Tibial nerve (tissue), 4 donors: Measurements from ENCODE around the gene AP5Z1. TPM values are rescaled to one million over a fixed set of nuclear protein-coding genes. Genes with fewer than 3 reads are reported as not detected.

Experiments
- DNase-seq, 2 donors: peaks; one replicate each; pipeline ENCODE4 v3.0.0-alpha.2; 2019; ENCODE audit warnings: low spot score in 2 of 2
- H3K27ac ChIP-seq, 4 donors: fragments of 200-600 bp; sonication (generic) in 3 of 4; one replicate each; pipeline ENCODE4 v1.5.1; 2017 to 2019; ENCODE audit warnings: mild to moderate bottlenecking in 1 of 4
- H3K27me3 ChIP-seq, 2 donors: fragments of 200-600 bp; sonication (generic) in 1 of 2; one replicate each; pipeline versions ENCODE4 v1.5.1 to v1.6.0; 2017 to 2019
- H3K36me3 ChIP-seq, 3 donors: fragments of 200-600 bp; sonication (generic); one replicate each; pipeline ENCODE4 v1.5.1; 2018 to 2019
- H3K4me1 ChIP-seq, 4 donors: fragments of 200-600 bp; sonication (generic) in 3 of 4; one replicate each; pipeline ENCODE4 v1.5.1; 2017 to 2019
- H3K4me3 ChIP-seq, 4 donors: fragments of 200-600 bp; sonication (generic) in 3 of 4; one replicate each; pipeline ENCODE4 v1.5.1; 2017 to 2019; ENCODE audit warnings: mild to moderate bottlenecking in 1 of 4, moderate library complexity in 1 of 4
- H3K9me3 ChIP-seq, 4 donors: fragments of 200-600 bp; sonication (generic) in 3 of 4; one replicate each; pipeline ENCODE4 v1.5.1; 2017 to 2019
- CTCF ChIP-seq, 5 experiments: fragments of 200-600 bp in 3 of 5; fragments of 450-650 bp in 2 of 5; sonication (generic) in 3 of 5; IDR thresholded peaks; one replicate each; pipeline ENCODE4 v1.5.1; 2016 to 2019; ENCODE audit warnings: antibody characterized with exemption in 5 of 5, mild to moderate bottlenecking in 3 of 5, moderate library complexity in 2 of 5
- EP300 ChIP-seq, 2 donors: sonication (generic); formaldehyde crosslinking; IDR thresholded peaks; one replicate each; pipeline ENCODE4 v1.6.1; 2017; ENCODE audit warnings: antibody characterized with exemption in 2 of 2, mild to moderate bottlenecking in 1 of 2
- POLR2A ChIP-seq, 2 donors: fragments of 450-650 bp; IDR thresholded peaks; one replicate each; pipeline ENCODE4 v1.6.1; 2017; ENCODE audit warnings: antibody characterized with exemption in 2 of 2, mild to moderate bottlenecking in 2 of 2, moderate library complexity in 2 of 2
- WGBS, 2 donors: methylation state at CpG; one replicate each; pipeline ENCODE4 v1.1.5; 2018; 5-methylcytosine and 5-hydroxymethylcytosine counted together
- total RNA-seq, 4 donors: library from RNA; depleted of rRNA; stranded (reverse); fragments of >200 nt; gene quantifications; one replicate each; pipeline ENCODE4 v1.1.0, GENCODE V29; 2016

AP5Z1 gene
- total RNA-seq, 4 donors from 2014 or later, result 26.0 to 61.8 (median 40.7) TPM

GRCh38 chr7:4769761-4770160 lies 5.7 kb upstream of the AP5Z1 start:
- no peak for DNase-seq
- H3K4me3 ChIP-seq, result no peak overlapping the region
- no peaks in the 10 kb centered on the region for H3K9me3 ChIP-seq
- WGBS, 2 donors, result 39 to 51% methylated on average over 7 of the region's 7 CpGs
- no peak overlapping the region for H3K27ac ChIP-seq
- H3K4me1 ChIP-seq, result peaks cover 0 to 17% (median 6%) of the 10 kb centered on the region in 4 donors
- peaks cover 0 to 33% (median 0%) of the 10 kb centered on the region in 3 donors for H3K36me3 ChIP-seq
- H3K27me3 ChIP-seq, result no peaks in the 10 kb centered on the region
- TF ChIP-seq POLR2A (IDR thresholded peaks at IDR 0.05), result no peak

GRCh38 chr7:4770886-4771285 lies 4.5 kb upstream of the AP5Z1 start:
- H3K9me3 ChIP-seq, result no peaks in the 10 kb centered on the region
- H3K27ac ChIP-seq, result no peak overlapping the region
- peaks cover 0 to 22% (median 0%) of the 10 kb centered on the region in 3 donors for H3K36me3 ChIP-seq
- TF ChIP-seq POLR2A (IDR thresholded peaks at IDR 0.05) (no peak), EP300 (IDR thresholded peaks at IDR 0.05) (no peak), CTCF (IDR thresholded peaks at IDR 0.05) (no peak)
- no peak overlapping the region for H3K4me3 ChIP-seq
- DNase-seq, result no peak
- WGBS, 2 donors, result 81 to 85% methylated on average over 9 of the region's 9 CpGs
- no peaks in the 10 kb centered on the region for H3K27me3 ChIP-seq
- peaks cover 0 to 18% (median 6%) of the 10 kb centered on the region in 4 donors for H3K4me1 ChIP-seq

GRCh38 chr7:4771737-4772136 lies 3.7 kb upstream of the AP5Z1 start:
- H3K27ac ChIP-seq, result no peak overlapping the region
- H3K36me3 ChIP-seq, result peaks cover 0 to 15% (median 0%) of the 10 kb centered on the region in 3 donors
- no peaks in the 10 kb centered on the region for H3K27me3 ChIP-seq
- H3K4me1 ChIP-seq, result peaks cover 0 to 22% (median 12%) of the 10 kb centered on the region in 4 donors
- 56 to 76% methylated on average over 3 to 5 of the region's 9 CpGs for WGBS, 2 donors
- no peak for DNase-seq
- TF ChIP-seq CTCF (IDR thresholded peaks at IDR 0.05), result no peak
- TF ChIP-seq EP300 (IDR thresholded peaks at IDR 0.05), result no peak
- TF ChIP-seq POLR2A (IDR thresholded peaks at IDR 0.05), result no peak
- H3K4me3 ChIP-seq, result no peak overlapping the region
- H3K9me3 ChIP-seq, result no peaks in the 10 kb centered on the region

- Histone ChIP-seq H3K36me3 (peaks cover 0 to 14% (median 0%) of the 10 kb centered on the region in 3 donors), H3K27me3 (no peaks in the 10 kb centered on the region), H3K4me1 (peaks cover 0 to 28% (median 12%) of the 10 kb centered on the region in 4 donors), H3K4me3 (no peak overlapping the region), H3K27ac (no peak overlapping the region), H3K9me3 (no peaks in the 10 kb centered on the region)
- no peak for TF ChIP-seq EP300 (IDR thresholded peaks at IDR 0.05)
- TF ChIP-seq POLR2A (IDR thresholded peaks at IDR 0.05), result no peak
- TF ChIP-seq CTCF (IDR thresholded peaks at IDR 0.05), result no peak
- WGBS, 2 donors, result 92 to 97% methylated on average over 6 of the region's 6 CpGs
- DNase-seq, result no peak
These were observed 3.1 kb upstream of the AP5Z1 start for GRCh38 chr7:4772306-4772705.

GRCh38 chr7:4774007-4774406 lies 1.4 kb upstream of the AP5Z1 start:
- DNase-seq, result no peak
- H3K27ac ChIP-seq, result peak overlapping the region in 2 of 4 donors; percentile 93 to 95
- H3K36me3 ChIP-seq, result peaks cover 0 to 14% (median 0%) of the 10 kb centered on the region in 3 donors
- peaks cover 0 to 40% (median 12%) of the 10 kb centered on the region in 4 donors for H3K4me1 ChIP-seq
- no peaks in the 10 kb centered on the region for H3K27me3 ChIP-seq
- TF ChIP-seq CTCF (IDR thresholded peaks at IDR 0.05) (no peak), EP300 (IDR thresholded peaks at IDR 0.05) (no peak), POLR2A (IDR thresholded peaks at IDR 0.05) (no peak)
- H3K4me3 ChIP-seq, result peak overlapping the region in 1 of 4 donors; percentile 83
- WGBS, 2 donors, result 88 to 90% methylated on average over 12 of the region's 12 CpGs
- H3K9me3 ChIP-seq, result no peaks in the 10 kb centered on the region
